Measurements from ENCODE around the gene GTPBP2. TPM values are rescaled to one million over a fixed set of nuclear protein-coding genes. Genes with fewer than 3 reads are reported as not detected.

GTPBP2 gene
- total and polyA plus RNA-seq, 2 of the 8 experiments (the other 6 are each of a cell fraction or from before 2014, with no cell fraction given): 58.3 to 86.1 TPM

DNA sequence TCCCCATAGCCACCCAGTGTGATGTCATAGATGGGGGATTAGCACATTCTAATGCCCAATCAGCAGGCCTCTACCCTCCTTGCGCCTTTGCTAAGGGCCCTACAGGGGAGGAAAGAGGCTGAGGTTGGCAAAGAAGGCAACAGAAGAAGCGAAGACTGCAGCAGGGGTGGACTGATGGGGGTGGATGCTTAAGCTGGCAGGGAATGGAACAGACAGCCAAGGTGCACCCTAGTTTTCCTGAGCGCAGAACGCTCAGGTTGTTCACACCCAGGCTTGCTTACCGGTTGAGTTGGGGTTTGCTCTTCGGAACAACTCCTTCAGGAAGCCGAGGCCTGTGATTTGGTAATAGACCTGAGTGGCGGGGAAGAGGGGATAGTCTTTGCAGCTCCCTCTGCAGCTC is 45.9 kb upstream of the GTPBP2 start:
- Histone ChIP-seq H3K27me3 (replicated peaks in 1 of 4; ENCODE audit: control insufficient read depth in 3 of 4, extremely low read depth in 1 of 4, insufficient read depth in 3 of 4, low read length in 3 of 4) (no peaks in the 10 kb centered on the region), H3K56ac (replicated peaks; ENCODE audit: insufficient read length, low read depth, low read length) (no peak overlapping the region), H2BK5ac (ENCODE audit: low read depth, low read length) (no peak overlapping the region), H4K5ac (ENCODE audit: insufficient read length, low read depth, low read length) (no peak overlapping the region), H4K8ac (ENCODE audit: extremely low read depth, insufficient read depth, low read length) (no peak overlapping the region), H3K4me3 (ENCODE audit: extremely low read depth in 1 of 4, insufficient read depth in 2 of 4, low read depth in 3 of 4, low read length in 4 of 4) (no peak overlapping the region), H3K4ac (replicated peaks; ENCODE audit: insufficient read length, low read depth, low read length) (no peak overlapping the region), H3K27ac (ENCODE audit: low read depth, low read length) (no peak overlapping the region), H2BK120ac (replicated peaks; ENCODE audit: low read depth, low read length) (no peak overlapping the region), H3K23ac (ENCODE audit: insufficient read length) (no peak overlapping the region), H2BK15ac (ENCODE audit: low read length) (no peak overlapping the region), H3K36me3 (ENCODE audit: control insufficient read depth in 2 of 4, insufficient read depth in 4 of 4, low read length in 3 of 4) (peaks cover 36 to 71% (median 47%) of the 10 kb centered on the region in 4 experiments), H4K91ac (replicated peaks; ENCODE audit: insufficient read length, low read length) (no peak overlapping the region), H2BK20ac (ENCODE audit: low read length) (no peak overlapping the region), H3K18ac (ENCODE audit: extremely low read depth, low read length) (no peak overlapping the region), H3K9me3 (ENCODE audit: insufficient read depth in 2 of 2, low read depth in 1 of 2, low read length in 1 of 2) (no peaks in the 10 kb centered on the region), H3K4me2 (ENCODE audit: insufficient read depth in 1 of 2, low read depth in 2 of 2, low read length in 2 of 2) (no peak overlapping the region), H3K14ac (ENCODE audit: insufficient read length) (no peak overlapping the region), H3K23me2 (ENCODE audit: low read depth, low read length) (no peaks in the 10 kb centered on the region), H2BK12ac (ENCODE audit: low read depth, low read length) (no peak overlapping the region), H3K9ac (replicated peaks in 1 of 4; ENCODE audit: extremely low read depth in 1 of 4, low read depth in 3 of 4, low read length in 3 of 4) (no peak overlapping the region), H3K4me1 (replicated peaks in 1 of 4; ENCODE audit: control insufficient read depth in 3 of 4, insufficient read depth in 4 of 4, low read length in 3 of 4) (peaks cover 0 to 1% (median 0%) of the 10 kb centered on the region in 4 experiments; a peak in 1 of 7 replicates), H3K79me2 (ENCODE audit: control insufficient read depth in 1 of 2, insufficient read depth in 2 of 2, low read length in 2 of 2) (no peaks in the 10 kb centered on the region), H3K79me1 (ENCODE audit: low read depth, low read length) (no peaks in the 10 kb centered on the region), H4K20me1 (replicated peaks in 1 of 2; ENCODE audit: control insufficient read depth in 1 of 2, insufficient read depth in 2 of 2, low read length in 2 of 2) (peaks cover 0 to 11% of the 10 kb centered on the region in 2 experiments), H2AFZ (ENCODE audit: low read length) (no peak overlapping the region), H2AK5ac (ENCODE audit: low read depth, low read length) (no peak overlapping the region)
- CTCF ChIA-PET (ENCODE audit: partially characterized antibody): interaction anchor here (1.1 to 1.9 kb wide), 5 partner anchors 10 to 276 kb away, joined by 3 to 7 read pairs (median 3); no protein-coding TSS in a partner anchor
- POLR2A ChIA-PET (ENCODE audit: partially characterized antibody): interaction anchor here (0.9 to 10.0 kb wide), 3 partner anchors 11 to 85 kb away, joined by 3 to 85 read pairs (median 3); partner anchors contain the start of gene MRPS18A
- WGBS, 2 experiments (ENCODE audit: extremely low coverage in 1 of 2, insufficient coverage in 1 of 2, insufficient read length in 1 of 2, insufficient replicate concordance in 2 of 2, low coverage in 1 of 2, low lambda C conversion rate in 2 of 2, missing lambda C conversion rate in 1 of 2): 94% methylated on average over 8 of the region's 8 CpGs; no CpG with 5 or more reads in 1 of the 2 experiments
- DNase-seq (ENCODE audit: low read depth in 1 of 2, low spot score in 2 of 2) (no peak), FAIRE-seq (no peak)
- TF ChIP-seq POLR2A (IDR thresholded peaks at IDR 0.05; ENCODE audit: control extremely low read depth in 1 of 2, low read depth in 2 of 2, low read length in 2 of 2) (0 out of 3 replicates have a peak, but pooled peaks of 1 of the 2 experiments have one; percentile 8), CHD1 (IDR thresholded peaks at IDR 0.05; ENCODE audit: low read depth, low read length) (no peak), RXRA (IDR thresholded peaks at IDR 0.05; ENCODE audit: insufficient read depth, low read depth, low read length) (no peak)
